CD4-positive, alpha-beta T cell treated with Interleukin-15 for 4 hours (primary cell): ENCODE data around the gene WDR75.
A peak's percentile ranks its signal among the peaks of the same experiment; 100 is the strongest.
"Not testable (repeated sequence)": the region's sequence is repeated elsewhere in the genome, so short reads cannot be mapped to it uniquely, and the experiment has no call there.

Source experiments
- DNase-seq: peaks from one replicate; pipeline ENCODE4 v3.0.0-alpha.2; 2020; ENCODE audit warnings: low spot score

The WDR75 gene

DNA sequence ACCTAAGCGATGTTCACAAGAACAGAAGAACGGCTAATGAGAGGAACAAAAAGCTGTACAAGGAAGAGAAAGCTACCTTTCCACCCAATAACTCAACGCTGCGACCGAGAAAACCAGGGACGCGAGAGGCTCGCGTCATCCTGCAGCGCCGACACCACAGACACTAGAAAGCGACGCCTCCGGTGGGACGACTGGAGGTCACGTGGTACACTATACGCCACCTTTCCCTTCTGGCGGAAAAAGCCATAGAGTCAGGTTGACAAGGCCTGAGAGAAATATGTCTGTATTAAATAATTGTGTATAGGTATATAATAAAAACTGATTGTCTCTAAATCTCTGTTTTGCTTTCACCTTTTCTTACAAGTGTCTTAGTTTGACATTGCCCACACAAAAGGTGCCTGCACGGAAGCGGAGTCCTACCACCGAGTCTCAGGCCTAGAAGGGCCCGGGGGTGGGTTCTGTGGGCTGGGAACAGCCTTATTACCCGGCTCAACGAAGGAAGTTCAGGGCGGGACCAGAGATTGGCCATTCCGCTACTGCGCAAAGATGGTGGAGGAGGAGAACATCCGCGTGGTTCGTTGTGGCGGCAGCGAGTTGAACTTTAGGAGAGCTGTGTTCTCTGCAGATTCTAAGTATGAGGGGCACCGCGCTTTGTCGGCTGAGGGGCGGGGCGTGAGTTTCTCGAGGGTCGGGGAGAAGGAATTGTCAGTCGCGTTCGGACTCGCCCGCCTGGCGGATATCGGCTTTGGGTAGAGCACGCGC, at the start of gene WDR75:
TSS of gene WDR75 (plus strand) at position 528 of the 762 bp plus-strand sequence. CDS start at position 547, 19 bp downstream.
- peak; percentile 93 for DNase-seq

DNA sequence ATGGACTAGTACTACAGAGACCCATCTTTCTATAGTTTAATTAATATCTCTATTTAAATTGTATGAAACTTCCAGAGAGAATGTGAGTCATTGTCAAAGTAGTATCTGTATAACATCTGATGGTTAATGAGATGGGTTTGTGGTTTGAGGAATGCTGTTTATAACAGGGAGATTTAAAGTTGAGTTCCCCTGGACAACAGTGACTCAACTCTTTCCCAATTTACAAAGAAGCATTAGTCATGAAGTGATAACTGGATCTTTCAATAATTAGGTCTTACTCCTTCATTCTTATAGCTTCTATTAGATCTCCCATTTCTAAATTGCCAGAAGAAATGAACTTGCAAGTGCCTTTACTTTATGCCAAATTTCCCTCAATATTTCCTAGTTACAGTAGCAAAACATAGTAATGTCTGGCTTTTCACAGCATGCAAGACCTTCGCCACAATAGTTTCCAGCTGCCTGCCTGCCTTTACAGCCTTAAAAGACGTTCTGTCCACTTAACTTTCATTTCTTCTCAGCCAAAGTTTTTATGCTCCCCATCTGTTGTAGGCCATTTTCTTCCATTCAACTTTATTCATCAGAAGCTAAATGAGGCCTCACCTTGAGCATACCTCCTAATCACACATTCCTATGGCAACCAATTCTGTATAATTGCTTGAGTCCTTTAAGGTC, 47.7 kb upstream of the WDR75 start:
- DNase-seq = no peak

DNA sequence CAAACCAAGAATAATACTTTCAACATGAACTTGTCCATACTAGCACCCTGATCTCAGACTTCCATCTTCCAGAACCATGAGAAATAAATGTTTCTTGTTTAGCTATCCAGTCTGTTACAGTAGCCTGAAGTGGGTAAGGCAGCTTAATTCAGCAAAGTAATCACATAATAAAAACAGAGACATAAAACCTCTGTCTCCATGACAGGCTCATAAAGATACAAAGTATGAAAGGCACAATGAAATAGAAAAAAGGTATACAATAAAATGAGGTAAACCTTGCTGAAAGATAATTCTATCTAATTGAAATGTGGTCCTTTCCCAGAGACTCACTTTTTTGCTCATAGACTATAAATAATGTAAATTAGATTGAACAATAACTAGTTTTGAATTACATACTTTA, 46.7 kb upstream of the WDR75 start:
- no peak for DNase-seq

DNA sequence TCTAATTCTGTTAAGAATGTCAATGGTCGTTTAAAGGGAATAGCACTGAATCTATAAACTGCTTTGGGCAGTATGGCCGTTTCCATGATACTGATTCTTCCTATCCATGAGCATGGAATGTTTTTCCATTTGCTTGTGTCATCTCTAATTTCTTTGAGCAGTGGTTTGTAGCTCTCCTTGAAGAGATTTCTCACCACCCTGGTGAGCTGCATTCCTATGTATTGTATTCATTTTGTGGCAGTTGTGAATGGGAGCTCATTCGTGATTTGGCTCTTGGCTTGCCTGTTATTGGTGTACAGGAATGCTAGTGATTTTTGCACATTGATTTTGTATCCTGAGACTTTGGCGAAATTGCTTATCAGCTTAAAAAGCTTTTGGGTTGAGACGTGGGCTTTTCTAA, 38.3 kb upstream of the WDR75 start:
- DNase-seq = no peak

DNA sequence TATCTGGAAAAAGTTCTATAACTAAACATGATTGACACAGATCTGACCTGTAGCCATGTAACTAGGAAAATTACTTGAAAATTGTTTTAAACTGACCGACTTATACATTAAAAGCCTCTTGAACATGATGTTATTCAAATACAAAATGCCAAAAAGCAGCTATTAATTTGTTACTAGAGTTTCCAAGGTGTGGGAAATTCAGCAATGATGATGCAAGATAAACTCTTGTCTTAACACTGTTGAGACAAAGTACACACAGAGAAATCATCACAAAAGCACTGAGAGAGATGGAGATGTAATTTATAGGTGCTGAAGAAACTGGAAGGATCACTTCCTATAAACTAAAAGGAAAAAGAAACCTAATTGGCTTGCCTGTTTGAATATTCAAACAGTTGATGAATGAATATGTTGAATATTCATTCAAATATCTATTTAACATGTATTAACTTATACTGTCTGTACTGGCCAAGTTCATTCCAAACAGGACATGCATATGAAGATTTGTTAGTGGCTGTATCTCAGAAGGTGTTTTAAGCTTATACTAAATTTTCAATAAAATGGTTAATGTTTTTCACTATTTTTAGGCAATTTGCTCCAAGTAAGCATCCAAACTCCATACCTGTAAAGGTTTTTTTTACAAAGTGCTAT, 34.6 kb upstream of the WDR75 start:
- no peak for DNase-seq

DNA sequence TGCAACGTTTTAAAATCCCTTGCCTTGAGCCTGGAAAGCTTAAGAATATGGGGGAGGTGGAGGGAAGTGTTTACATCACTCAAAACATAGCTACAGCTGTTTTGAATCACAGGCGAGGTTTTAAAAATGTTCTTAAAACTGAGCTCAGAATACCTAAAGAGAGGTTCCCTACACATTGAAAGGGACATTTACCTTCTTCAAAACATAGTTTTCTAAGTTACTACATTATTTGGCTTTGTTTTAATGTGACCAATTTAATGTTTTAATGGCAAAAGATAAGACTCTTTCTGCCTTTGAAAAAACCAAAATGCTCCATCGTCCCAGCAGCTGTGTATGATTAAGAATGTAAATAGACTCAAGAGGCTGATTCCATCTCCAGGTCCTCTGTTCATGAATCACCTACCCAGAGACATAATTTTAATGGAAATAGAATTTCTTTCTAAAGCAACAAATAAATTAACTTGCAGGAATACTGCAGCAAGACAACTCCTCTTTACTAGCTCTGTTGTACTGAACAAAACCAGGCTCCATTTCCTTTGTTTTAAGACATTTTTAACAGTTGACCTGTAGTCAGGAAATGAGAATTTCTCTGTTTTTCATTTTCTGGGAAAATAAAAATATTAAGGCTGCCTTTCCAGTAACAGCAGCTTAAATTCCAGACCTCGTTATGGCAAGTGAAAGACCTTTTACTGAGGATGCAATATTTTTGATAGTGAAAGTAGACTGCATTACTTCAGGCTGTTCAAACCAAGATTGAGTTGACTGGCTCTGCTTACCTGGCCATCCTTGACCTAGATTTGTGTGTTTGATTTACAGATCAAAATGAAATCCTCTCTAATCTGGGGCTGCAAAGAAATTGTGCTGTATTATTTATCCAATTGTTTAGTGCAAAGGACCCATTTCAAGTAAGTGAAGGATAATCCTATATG, 33.7 kb upstream of the WDR75 start:
- no peak for DNase-seq

DNA sequence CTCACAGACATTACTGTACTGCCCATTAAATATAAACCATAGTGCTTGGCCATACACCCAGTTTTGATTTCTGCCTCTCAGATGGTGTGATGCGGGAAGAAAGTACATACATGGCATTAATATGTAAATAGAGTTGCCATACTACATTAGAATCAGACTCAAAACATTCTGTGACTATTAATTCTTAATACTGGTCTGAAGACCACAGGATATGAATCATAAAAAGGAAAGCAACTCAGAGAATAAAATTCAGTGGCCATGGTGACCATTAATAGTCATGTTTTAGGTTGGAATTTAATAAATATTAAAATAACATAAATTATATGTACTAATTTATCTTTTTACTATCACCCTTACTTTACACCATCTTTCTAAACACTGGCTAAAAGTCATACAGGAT, 33.0 kb upstream of the WDR75 start:
- no peak for DNase-seq

DNA sequence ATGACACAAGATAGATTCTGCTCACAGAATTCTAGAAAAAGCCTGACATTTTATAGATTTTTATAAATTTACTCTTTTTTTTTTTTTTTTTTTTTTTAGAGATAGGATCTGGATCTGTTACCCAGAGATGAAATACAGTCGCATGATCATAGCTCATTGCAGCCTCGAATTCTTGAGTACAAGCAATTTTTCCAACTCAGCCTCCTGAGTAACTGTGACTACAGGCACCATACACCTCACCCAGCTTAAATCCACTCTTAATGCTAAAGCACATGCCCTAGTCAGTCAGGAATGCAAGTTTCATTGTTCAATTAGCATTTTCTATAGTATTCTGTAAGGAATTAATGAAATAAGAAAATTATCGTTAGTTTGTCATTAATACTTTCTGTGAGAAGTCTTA, 32.1 kb upstream of the WDR75 start:
- DNase-seq = no peak

DNA sequence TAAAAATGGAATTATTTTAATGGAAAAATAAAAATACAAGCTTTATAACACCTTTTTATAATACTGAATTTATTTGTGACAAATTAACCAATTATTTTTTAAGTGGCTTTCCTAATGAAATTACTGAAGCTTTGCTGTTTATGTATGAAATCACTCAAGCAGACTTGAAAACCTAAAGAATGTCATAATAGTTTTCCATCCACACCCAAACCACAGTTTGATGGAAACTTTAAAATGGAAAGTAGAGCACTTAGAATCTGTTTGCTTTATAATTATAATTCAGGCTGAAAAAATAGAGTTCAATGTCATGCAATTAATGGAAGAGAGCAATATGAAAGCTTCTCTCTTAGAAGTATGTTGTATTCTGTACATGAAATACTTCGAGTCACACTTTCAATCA, 31.6 kb upstream of the WDR75 start:
- no peak for DNase-seq

DNA sequence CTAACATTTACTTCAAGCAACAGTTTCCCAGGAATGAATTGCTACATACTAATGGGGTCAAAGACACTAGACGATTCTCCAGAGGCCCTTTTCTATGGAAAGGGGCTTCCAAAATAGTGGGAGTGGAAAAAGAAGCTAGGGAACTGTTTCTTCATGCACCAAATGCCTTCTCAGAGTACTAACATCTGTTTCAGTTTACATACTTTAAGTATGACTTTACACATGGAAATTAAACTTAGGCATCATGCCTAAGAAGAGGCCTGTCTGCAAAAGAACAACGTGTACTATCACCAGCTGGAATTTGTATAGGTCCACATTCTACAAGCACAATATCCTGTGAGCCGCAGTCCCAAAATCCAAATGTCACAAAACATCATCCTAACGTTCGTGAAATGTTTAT, 29.4 kb upstream of the WDR75 start:
- DNase-seq = no peak

DNA sequence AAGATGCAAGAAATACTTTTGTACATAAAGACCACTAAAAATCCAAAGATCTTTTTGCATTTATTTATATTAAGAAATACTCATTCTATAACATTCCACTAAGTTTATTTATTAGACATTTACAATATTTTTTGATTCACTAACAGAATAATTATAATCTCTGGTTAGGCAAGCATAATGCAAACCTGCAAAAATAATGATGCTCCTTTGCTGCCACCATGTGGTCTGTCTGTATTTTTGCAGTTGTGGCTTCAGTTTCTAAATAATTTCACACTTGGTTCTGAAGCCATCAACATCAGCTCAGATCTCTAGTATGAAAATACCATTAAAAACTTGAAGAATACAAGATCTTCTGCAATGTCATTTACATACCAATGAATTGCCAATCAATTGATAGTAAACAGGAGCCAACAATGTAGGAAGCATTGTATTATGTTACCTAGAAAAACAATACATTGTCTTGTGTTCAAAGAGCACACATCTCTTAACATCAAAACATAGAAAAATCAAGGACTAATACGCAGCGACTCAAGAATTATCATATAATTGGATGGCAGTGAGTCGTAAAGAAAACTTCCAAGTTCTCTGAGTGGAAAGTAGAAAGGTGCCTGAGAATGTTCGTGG, 28.8 kb upstream of the WDR75 start:
- DNase-seq = peak; percentile 53

DNA sequence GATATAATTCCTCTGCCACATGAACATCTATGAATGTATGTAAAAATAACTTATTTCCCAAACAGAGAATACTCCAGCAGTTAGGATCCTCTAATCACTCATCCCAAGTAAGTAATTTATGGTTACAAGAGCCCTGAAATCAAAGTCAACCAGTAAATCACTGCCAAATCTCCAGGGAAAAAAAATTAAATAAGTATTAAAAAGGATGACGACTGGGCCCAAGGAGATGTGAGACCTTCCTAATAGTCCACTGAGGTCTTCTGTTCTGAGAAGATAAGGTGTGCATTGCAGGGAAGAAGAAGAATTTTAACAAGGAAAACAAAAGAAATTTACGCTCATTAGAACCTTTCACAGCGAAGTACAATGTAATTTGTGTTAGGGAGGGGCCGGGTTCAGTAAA, 28.0 kb upstream of the WDR75 start:
- no peak for DNase-seq

DNA sequence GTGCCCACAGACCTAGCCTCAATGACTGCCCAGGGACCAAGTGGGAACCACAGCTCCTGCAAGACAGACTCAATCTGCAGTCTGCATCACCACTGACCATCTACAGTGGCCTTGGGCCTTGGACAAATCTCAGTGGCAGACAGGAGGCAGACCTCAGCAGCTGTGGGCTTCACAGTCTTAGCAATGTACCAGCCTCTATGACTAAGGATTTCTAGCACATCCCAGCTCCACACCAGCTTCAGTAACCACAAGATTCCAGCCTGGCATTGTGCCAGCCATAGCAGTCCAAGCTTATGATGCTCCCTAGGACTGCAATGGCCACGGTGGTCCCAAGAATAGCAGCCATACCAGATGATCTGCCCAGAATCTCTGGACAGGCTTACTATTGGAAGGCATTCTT, 19.6 kb upstream of the WDR75 start:
- DNase-seq = no peak

DNA sequence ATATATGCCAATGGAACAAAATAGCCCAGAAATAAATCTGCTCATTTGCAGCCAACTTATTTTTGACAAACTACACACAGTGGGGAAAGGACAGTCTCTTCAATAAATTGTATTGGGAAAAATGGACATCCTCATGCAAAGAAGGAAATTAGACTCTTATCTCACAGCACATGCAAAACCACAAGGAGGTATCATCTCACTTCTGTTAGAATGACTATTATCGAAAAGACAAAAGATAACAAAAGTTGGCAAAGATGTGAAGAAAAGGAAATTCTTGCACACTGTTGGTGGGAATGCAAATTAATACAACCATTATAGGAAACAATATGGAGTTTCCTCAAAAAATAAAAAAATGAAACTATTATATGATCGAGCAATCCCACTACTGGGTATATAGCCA, 16.3 kb upstream of the WDR75 start:
- no peak for DNase-seq

DNA sequence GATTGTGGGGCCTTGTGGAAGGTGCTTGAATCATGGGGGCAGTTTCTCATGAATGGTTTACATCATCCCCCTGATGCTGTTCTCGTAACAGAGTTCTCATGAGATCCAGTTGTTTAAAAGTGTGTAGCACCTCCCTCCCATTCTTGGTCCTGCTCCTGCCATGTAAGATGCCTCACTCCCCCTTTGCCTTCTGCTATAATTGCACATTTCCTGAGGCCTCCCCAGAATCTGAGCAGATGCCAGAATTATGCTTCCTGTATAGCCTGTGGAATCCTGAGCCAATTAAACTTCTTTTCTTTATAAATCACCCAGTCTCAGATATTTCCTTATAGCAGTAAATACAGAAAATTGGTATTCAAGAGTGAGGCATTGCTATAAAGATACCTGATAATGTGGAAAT, 15.6 kb upstream of the WDR75 start:
- no peak for DNase-seq

DNA sequence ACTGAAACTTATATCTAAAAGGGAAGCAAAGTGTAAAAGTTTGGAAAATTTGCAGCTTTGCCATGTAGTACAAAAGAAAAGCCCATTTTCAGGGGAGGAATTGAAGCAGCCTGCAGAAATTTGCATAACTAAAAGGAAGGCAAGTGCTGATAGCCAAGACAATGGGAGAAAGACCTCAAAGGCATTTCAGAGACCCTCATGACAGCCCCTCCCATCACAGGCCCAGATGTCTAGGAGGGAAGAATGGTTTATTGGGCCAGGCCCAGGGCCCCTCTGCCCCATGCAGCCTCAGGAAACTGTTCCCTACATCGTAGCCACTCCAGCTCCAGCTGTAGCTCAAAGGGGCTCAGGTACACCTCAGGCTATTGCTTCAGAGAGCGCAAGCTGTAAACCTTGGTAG, 14.4 kb upstream of the WDR75 start:
- no peak for DNase-seq

DNA sequence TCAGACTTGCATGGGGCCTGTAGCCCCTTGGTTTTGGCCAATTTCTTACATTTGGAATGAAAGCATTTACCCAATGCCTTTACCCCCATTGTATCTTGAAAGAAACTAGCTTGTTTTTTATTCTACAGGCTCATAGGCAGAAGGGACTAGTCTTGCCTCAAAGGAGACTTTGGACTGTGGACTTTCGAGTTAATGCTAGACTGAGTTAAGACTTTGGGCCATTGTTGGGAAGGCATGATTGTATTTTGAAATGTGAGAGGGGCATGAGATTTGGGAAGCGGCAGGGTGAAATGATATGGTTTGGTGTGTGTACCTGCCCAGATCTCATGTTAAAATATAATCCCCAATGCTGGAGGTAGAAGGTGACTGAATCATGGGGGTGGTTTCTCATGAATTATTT, 13.4 kb upstream of the WDR75 start:
- no peak for DNase-seq

DNA sequence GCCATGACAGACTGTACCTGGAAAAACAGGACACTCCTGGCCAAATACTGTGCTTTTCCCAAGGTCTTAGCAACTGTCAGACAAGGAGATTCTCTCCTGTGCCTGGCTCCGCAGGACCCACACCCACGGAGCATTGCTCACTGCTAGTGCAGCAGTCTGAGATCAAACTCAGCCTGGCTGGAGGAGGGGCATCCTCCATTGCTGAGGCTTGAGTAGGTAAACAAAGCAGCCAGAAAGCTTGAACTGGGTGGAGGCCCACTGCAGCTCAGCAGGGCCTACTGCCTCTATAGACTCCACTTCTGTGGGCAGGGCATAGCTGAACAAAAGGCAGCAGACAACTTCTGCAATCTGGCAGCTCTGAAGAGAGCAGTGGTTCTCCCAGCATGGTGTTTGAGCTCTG, 10.8 kb upstream of the WDR75 start:
- not testable (repeated sequence) for DNase-seq

DNA sequence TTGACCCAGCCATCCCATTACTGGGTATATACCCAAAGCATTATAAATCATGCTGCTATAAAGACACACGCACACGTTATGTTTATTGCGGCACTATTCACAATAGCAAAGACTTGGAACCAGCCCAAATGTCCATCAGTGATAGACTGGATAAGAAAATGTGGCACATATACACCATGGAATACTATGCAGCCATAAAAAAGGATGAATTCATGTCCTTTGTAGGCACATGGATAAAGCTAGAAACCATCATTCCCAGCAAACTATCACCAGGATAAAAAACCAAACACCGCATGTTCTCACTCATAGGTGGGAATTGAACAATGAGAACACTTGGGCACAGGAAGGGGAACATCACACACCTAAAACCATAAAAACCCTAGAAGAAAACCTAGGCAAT, 5.5 kb upstream of the WDR75 start:
- not testable (repeated sequence) for DNase-seq

DNA sequence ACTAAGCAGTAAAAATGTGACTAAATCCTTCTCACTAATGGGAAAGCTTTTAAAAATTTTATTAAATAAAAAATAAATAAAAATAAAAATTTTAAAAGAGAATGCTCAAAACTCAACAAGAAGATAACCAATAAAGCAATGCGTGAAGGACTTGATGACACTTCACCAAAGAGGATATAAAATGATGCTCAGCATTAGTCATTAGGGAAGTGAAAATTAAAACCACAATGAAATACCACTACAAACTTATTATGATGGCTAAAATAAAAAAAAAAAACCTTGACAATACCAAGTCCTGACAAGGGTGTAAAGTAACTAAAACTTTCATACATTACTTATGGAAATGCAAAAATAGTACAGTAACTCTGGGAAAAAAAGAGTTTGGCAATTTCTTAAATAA, 3.3 kb upstream of the WDR75 start:
- DNase-seq = no peak

DNA sequence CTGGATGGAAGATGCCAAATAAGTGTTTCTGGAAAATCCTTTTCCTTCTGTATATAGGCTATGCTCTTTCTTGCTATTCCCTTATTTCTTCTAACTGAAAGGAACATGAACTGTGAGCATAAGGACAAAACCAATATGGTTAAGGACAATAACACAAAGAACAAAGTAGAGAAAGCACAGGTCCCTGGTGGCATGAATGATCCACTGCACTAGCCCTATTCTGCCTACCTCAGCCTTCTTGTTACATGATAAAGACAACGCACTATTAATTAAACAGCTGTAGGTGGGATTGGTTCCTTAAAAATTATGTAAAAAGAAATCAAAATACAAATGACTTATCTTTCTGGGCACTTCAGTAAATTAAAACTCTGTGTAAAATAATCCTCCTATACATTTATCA, 1.9 kb upstream of the WDR75 start:
- DNase-seq = no peak

DNA sequence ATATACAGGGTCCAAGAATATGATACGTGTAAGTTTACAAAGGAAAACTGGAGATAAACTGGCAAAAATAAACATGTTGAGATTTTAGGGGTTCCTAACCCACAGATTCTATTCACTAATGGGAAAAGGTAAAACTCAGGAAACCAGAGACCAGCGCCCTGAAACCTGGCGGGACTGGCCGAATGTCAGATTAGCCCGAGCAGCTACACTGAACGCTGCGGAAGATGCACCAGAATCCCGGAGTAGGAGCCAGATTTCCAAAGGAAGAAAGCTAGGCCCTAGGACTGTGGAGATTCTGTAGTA, 679 bp upstream of the WDR75 start:
- DNase-seq = no peak
